ENCODE measurements around the gene LRFN5. TPM values are rescaled to one million over a fixed set of nuclear protein-coding genes. Genes with fewer than 3 reads are reported as not detected.

The LRFN5 gene
- total and polyA plus RNA-seq, 2 of the 8 experiments (the other 6 are each of a cell fraction or from before 2014, with no cell fraction given) = 0.85 to 4.7 TPM

- H3K79me2 ChIP-seq (ENCODE audit: control insufficient read depth in 1 of 2, insufficient read depth in 2 of 2, low read length in 2 of 2) = no peaks in the 10 kb centered on the region
- H2AK5ac ChIP-seq (ENCODE audit: low read depth, low read length) = no peak overlapping the region
- no peak overlapping the region for H2AFZ ChIP-seq (ENCODE audit: low read length)
- DNase-seq (ENCODE audit: low read depth in 1 of 2, low spot score in 2 of 2) = no peak
- H4K20me1 ChIP-seq (replicated peaks in 1 of 2; ENCODE audit: control insufficient read depth in 1 of 2, insufficient read depth in 2 of 2, low read length in 2 of 2) = no peaks in the 10 kb centered on the region
- H4K5ac ChIP-seq (ENCODE audit: insufficient read length, low read depth, low read length) = no peak overlapping the region
- H3K4me2 ChIP-seq (ENCODE audit: insufficient read depth in 1 of 2, low read depth in 2 of 2, low read length in 2 of 2) = no peak overlapping the region
- no peak overlapping the region for H3K9ac ChIP-seq (replicated peaks in 1 of 4; ENCODE audit: extremely low read depth in 1 of 4, low read depth in 3 of 4, low read length in 3 of 4)
- H3K23me2 ChIP-seq (ENCODE audit: low read depth, low read length) = no peaks in the 10 kb centered on the region
- H3K27me3 ChIP-seq (replicated peaks in 1 of 4; ENCODE audit: control insufficient read depth in 3 of 4, extremely low read depth in 1 of 4, insufficient read depth in 3 of 4, low read length in 3 of 4) = no peaks in the 10 kb centered on the region
- H3K27ac ChIP-seq (ENCODE audit: low read depth, low read length) = no peak overlapping the region
- H3K4me1 ChIP-seq (replicated peaks in 1 of 4; ENCODE audit: control insufficient read depth in 3 of 4, insufficient read depth in 4 of 4, low read length in 3 of 4) = peaks cover 0 to 6% (median 0%) of the 10 kb centered on the region in 4 experiments; a peak in 2 of 7 replicates
- H2BK15ac ChIP-seq (ENCODE audit: low read length) = no peak overlapping the region
- ChIA-PET POLR2A (ENCODE audit: partially characterized antibody) (no interaction called here), CTCF (ENCODE audit: partially characterized antibody) (no interaction called here)
- H3K14ac ChIP-seq (ENCODE audit: insufficient read length) = no peak overlapping the region
- H3K56ac ChIP-seq (replicated peaks; ENCODE audit: insufficient read length, low read depth, low read length) = no peak overlapping the region
- no peaks in the 10 kb centered on the region for H3K79me1 ChIP-seq (ENCODE audit: low read depth, low read length)
- no peak for FAIRE-seq
- H3K4me3 ChIP-seq (ENCODE audit: extremely low read depth in 1 of 4, insufficient read depth in 2 of 4, low read depth in 3 of 4, low read length in 4 of 4) = no peak overlapping the region
- no peak overlapping the region for H2BK5ac ChIP-seq (ENCODE audit: low read depth, low read length)
- no peak overlapping the region for H2BK20ac ChIP-seq (ENCODE audit: low read length)
- no peaks in the 10 kb centered on the region for H3K9me3 ChIP-seq (ENCODE audit: insufficient read depth in 2 of 2, low read depth in 1 of 2, low read length in 1 of 2)
- H3K36me3 ChIP-seq (ENCODE audit: control insufficient read depth in 2 of 4, insufficient read depth in 4 of 4, low read length in 3 of 4) = no peaks in the 10 kb centered on the region
- TF ChIP-seq SRF (IDR thresholded peaks at IDR 0.05; ENCODE audit: low read depth, low read length) (no peak), JUN (IDR thresholded peaks at IDR 0.05; ENCODE audit: low read depth, low read length) (no peak), HDAC2 (IDR thresholded peaks at IDR 0.05; ENCODE audit: borderline replicate concordance in 1 of 2, low read depth in 2 of 2, low read length in 2 of 2) (no peak), KDM1A (IDR thresholded peaks at IDR 0.05; ENCODE audit: borderline replicate concordance, low read length) (no peak)
- H4K91ac ChIP-seq (replicated peaks; ENCODE audit: insufficient read length, low read length) = no peak overlapping the region
- no peak overlapping the region for H2BK120ac ChIP-seq (replicated peaks; ENCODE audit: low read depth, low read length)
- H4K8ac ChIP-seq (ENCODE audit: extremely low read depth, insufficient read depth, low read length) = no peak overlapping the region
- WGBS, 2 experiments (ENCODE audit: extremely low coverage in 1 of 2, insufficient coverage in 1 of 2, insufficient read length in 1 of 2, insufficient replicate concordance in 2 of 2, low coverage in 1 of 2, low lambda C conversion rate in 2 of 2, missing lambda C conversion rate in 1 of 2) = 90% methylated on average over 1 of the region's 1 CpG; no CpG with 5 or more reads in 1 of the 2 experiments
- no peak overlapping the region for H3K4ac ChIP-seq (replicated peaks; ENCODE audit: insufficient read length, low read depth, low read length)
- H3K23ac ChIP-seq (ENCODE audit: insufficient read length) = no peak overlapping the region
- H3K18ac ChIP-seq (ENCODE audit: extremely low read depth, low read length) = no peak overlapping the region
- no peak overlapping the region for H2BK12ac ChIP-seq (ENCODE audit: low read depth, low read length)
Observed at GRCh38 chr14:41644606-41645005, 37.9 kb downstream of the LRFN5 start.

Measured in H1 (cell line).